H9 (cell line): ENCODE data around the gene AADACL3. TPM values are rescaled to one million over a fixed set of nuclear protein-coding genes. Genes with fewer than 3 reads are reported as not detected.

Source experiments
- DNase-seq: peaks from one replicate; pipeline ENCODE4 v3.0.0-alpha.2; 2017
- H2AFZ ChIP-seq: one replicate; pipeline ENCODE4 v1.6.1; 2013; ENCODE audit warnings: mild to moderate bottlenecking, low read length, control low read depth, moderate library complexity
- H2AK5ac ChIP-seq: 2 replicates; pipeline ENCODE4 v1.6.1; 2013; ENCODE audit warnings: low read length, control low read depth, mixed read lengths; ENCODE audit not compliant: insufficient read length
- H2BK120ac ChIP-seq: one replicate; pipeline ENCODE4 v1.6.1; 2013; ENCODE audit warnings: low read depth, mild to moderate bottlenecking, low read length, control low read depth, inconsistent platforms; ENCODE audit not compliant: poor library complexity, severe bottlenecking
- H2BK12ac ChIP-seq: 2 replicates; pipeline ENCODE4 v1.6.1; 2013; ENCODE audit warnings: low read length, control low read depth, mixed read lengths, low read depth; ENCODE audit not compliant: insufficient read length
- H2BK15ac ChIP-seq: 2 replicates; pipeline ENCODE4 v1.6.1; 2013; ENCODE audit warnings: low read depth, low read length, control low read depth
- H2BK20ac ChIP-seq: one replicate; pipeline ENCODE4 v1.6.1; 2013; ENCODE audit warnings: low read depth, mild to moderate bottlenecking, low read length, control low read depth, inconsistent platforms; ENCODE audit not compliant: poor library complexity, severe bottlenecking
- H2BK5ac ChIP-seq: 2 replicates; pipeline ENCODE4 v1.6.1; 2013; ENCODE audit warnings: low read length, control low read depth, mixed read lengths; ENCODE audit not compliant: insufficient read length
- H3K14ac ChIP-seq: 2 replicates; pipeline ENCODE4 v1.6.1; 2013; ENCODE audit warnings: low read length, control low read depth; ENCODE audit not compliant: insufficient read depth
- H3K18ac ChIP-seq: 2 replicates; pipeline ENCODE4 v1.6.1; 2013; ENCODE audit warnings: low read depth, mild to moderate bottlenecking, mixed read lengths, low read length, control low read depth; ENCODE audit not compliant: insufficient read length
- H3K23ac ChIP-seq: 2 replicates; pipeline ENCODE4 v1.6.1; 2013; ENCODE audit warnings: low read length, control low read depth, mixed read lengths, low read depth; ENCODE audit not compliant: insufficient read length
- H3K23me2 ChIP-seq: 2 replicates; pipeline ENCODE4 v1.6.1; 2013; ENCODE audit warnings: low read depth, mild to moderate bottlenecking, mixed read lengths, low read length, control low read depth; ENCODE audit not compliant: insufficient read length, poor library complexity, severe bottlenecking
- H3K27ac ChIP-seq: 2 replicates; pipeline ENCODE4 v1.5.1; 2013; ENCODE audit warnings: low read length, control low read depth, mixed read lengths, low read depth; ENCODE audit not compliant: insufficient read length
- H3K27me3 ChIP-seq: 2 replicates; pipeline ENCODE4 v1.6.1; 2013; ENCODE audit warnings: low read length, control low read depth, inconsistent platforms; ENCODE audit not compliant: insufficient read depth
- H3K4ac ChIP-seq: 2 replicates; pipeline ENCODE4 v1.6.1; 2013; ENCODE audit warnings: low read depth, mild to moderate bottlenecking, control low read depth, inconsistent platforms, low read length, moderate library complexity
- H3K4me1 ChIP-seq: 2 replicates; pipeline ENCODE4 v1.6.1; 2013; ENCODE audit warnings: low read length, control low read depth, inconsistent platforms; ENCODE audit not compliant: insufficient read depth
- H3K4me2 ChIP-seq: 2 replicates; pipeline ENCODE4 v1.6.1; 2013; ENCODE audit warnings: low read length, control low read depth, mixed read lengths; ENCODE audit not compliant: insufficient read length, insufficient read depth
- H3K56ac ChIP-seq: 2 replicates; pipeline ENCODE4 v1.6.1; 2013; ENCODE audit warnings: low read depth, mild to moderate bottlenecking, mixed read lengths, low read length, control low read depth; ENCODE audit not compliant: insufficient read length
- H3K79me1 ChIP-seq: 2 replicates; pipeline ENCODE4 v1.6.1; 2013; ENCODE audit warnings: low read depth, mild to moderate bottlenecking, moderate library complexity, low read length, control low read depth, inconsistent platforms; ENCODE audit not compliant: insufficient read depth, poor library complexity, severe bottlenecking
- H3K79me2 ChIP-seq: 2 replicates; pipeline ENCODE4 v1.6.1; 2013; ENCODE audit warnings: low read length, control low read depth, inconsistent platforms; ENCODE audit not compliant: insufficient read depth
- H3K9ac ChIP-seq: 2 replicates; pipeline ENCODE4 v1.6.1; 2013; ENCODE audit warnings: low read length, control low read depth, mixed read lengths; ENCODE audit not compliant: insufficient read length; ENCODE audit errors: extremely low read depth
- H3K9me3 ChIP-seq: one replicate; pipeline ENCODE4 v1.6.1; 2013; ENCODE audit warnings: low read depth, low read length, inconsistent platforms; ENCODE audit not compliant: control insufficient read depth
- H3T11ph ChIP-seq: one replicate; pipeline ENCODE4 v1.6.1; 2013; ENCODE audit warnings: mild to moderate bottlenecking, low read length, control low read depth, inconsistent platforms
- H4K20me1 ChIP-seq: one replicate; pipeline ENCODE4 v1.6.1; 2013; ENCODE audit not compliant: control insufficient read depth, insufficient read length, insufficient read depth
- H4K5ac ChIP-seq: 2 replicates; pipeline ENCODE4 v1.6.1; 2013; ENCODE audit warnings: low read depth, mild to moderate bottlenecking, mixed read lengths, low read length, control low read depth; ENCODE audit not compliant: insufficient read length
- H4K8ac ChIP-seq: replicated peaks from 2 replicates; pipeline ENCODE4 v1.6.1; 2013; ENCODE audit warnings: low read length, control low read depth, mixed read lengths, low read depth; ENCODE audit not compliant: insufficient read length
- H4K91ac ChIP-seq: 2 replicates; pipeline ENCODE4 v1.6.1; 2013; ENCODE audit warnings: low read depth, mild to moderate bottlenecking, moderate library complexity, mixed read lengths, low read length, control low read depth; ENCODE audit not compliant: insufficient read length
- H3K27ac Mint-ChIP-seq, 3 experiments: 2 replicates in 2 of 3; 3 replicates in 1 of 3; pipeline ENCODE4 v1.8.0; 2020 to 2021; ENCODE audit warnings: mixed read lengths in 3 of 3, mild to moderate bottlenecking in 1 of 3, moderate library complexity in 1 of 3
- H3K27me3 Mint-ChIP-seq: 2 replicates; pipeline ENCODE4 v1.8.0; 2021; ENCODE audit warnings: low read depth, mild to moderate bottlenecking, moderate library complexity, mixed read lengths
- H3K36me3 Mint-ChIP-seq, 3 experiments: 2 replicates in 2 of 3; 3 replicates in 1 of 3; pipeline ENCODE4 v1.8.0; 2020 to 2021; ENCODE audit warnings: low read depth in 3 of 3, mixed read lengths in 3 of 3; ENCODE audit not compliant: insufficient read depth in 1 of 3
- H3K4me1 Mint-ChIP-seq, 2 experiments: 2 replicates each; pipeline ENCODE4 v1.8.0; 2020; ENCODE audit warnings: mixed read lengths in 2 of 2
- H3K4me3 Mint-ChIP-seq, 2 experiments: 2 replicates in 1 of 2; 3 replicates in 1 of 2; pipeline ENCODE4 v1.8.0; 2020 to 2021; ENCODE audit warnings: mild to moderate bottlenecking in 2 of 2, mixed read lengths in 2 of 2, moderate library complexity in 1 of 2
- H3K9me3 Mint-ChIP-seq, 2 experiments: 2 replicates in 1 of 2; 3 replicates in 1 of 2; pipeline ENCODE4 v1.8.0; 2020; ENCODE audit warnings: mild to moderate bottlenecking in 2 of 2, mixed read lengths in 2 of 2, moderate library complexity in 1 of 2
- WGBS: extraction: QIAGEN DNeasy Blood & Tissue Kit; methylation state at CpG from one replicate; pipeline ENCODE4 v1.1.7; 2013; ENCODE audit warnings: missing lambda C conversion rate, low lambda C conversion rate, mixed read lengths; ENCODE audit not compliant: insufficient read length; ENCODE audit errors: extremely low coverage; 5-methylcytosine and 5-hydroxymethylcytosine counted together
- total RNA-seq: library from RNA; stranded (reverse); gene quantifications from 2 replicates; pipeline ENCODE4 v1.2.1, GENCODE V29; 2021
- TF ChIP-seq, protein P1 (sequence below): fragments of 200-600 bp; sonication (generic); conservative IDR thresholded peaks from 3 replicates; pipeline ENCODE4 v1.8.0; 2021; ENCODE audit warnings: antibody characterized with exemption, mild to moderate bottlenecking

AADACL3 gene
- total RNA-seq, 1 experiment from 2014 or later = 0.22 TPM

DNA sequence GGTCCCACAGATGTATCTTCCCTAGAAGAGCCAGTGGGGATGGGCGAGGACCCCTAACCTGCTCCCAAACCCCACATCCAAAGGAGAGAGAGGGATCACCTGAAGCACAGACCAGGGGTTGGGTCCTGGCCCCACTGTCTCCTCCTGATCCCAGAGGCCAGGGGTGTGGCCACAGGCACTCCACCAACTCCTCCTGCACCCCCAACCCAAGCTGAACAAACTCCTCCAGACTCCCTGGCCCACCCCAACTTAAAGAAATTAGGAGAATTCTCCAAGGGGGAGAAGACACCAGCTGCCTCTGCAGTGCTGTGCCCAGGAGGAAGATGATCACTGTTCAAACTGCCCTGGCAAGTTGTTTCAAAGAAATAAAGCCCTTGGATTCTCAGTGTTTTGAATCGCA is 53.1 kb downstream of the AADACL3 start:
- TF ChIP-seq, protein P1, sequence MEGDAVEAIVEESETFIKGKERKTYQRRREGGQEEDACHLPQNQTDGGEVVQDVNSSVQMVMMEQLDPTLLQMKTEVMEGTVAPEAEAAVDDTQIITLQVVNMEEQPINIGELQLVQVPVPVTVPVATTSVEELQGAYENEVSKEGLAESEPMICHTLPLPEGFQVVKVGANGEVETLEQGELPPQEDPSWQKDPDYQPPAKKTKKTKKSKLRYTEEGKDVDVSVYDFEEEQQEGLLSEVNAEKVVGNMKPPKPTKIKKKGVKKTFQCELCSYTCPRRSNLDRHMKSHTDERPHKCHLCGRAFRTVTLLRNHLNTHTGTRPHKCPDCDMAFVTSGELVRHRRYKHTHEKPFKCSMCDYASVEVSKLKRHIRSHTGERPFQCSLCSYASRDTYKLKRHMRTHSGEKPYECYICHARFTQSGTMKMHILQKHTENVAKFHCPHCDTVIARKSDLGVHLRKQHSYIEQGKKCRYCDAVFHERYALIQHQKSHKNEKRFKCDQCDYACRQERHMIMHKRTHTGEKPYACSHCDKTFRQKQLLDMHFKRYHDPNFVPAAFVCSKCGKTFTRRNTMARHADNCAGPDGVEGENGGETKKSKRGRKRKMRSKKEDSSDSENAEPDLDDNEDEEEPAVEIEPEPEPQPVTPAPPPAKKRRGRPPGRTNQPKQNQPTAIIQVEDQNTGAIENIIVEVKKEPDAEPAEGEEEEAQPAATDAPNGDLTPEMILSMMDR = no peak
- Mint-ChIP-seq H3K27ac (no peak overlapping the region), H3K9me3 (peaks cover 0 to 4% of the 10 kb centered on the region in 2 experiments; a peak in 3 of 5 replicates), H3K36me3 (no peaks in the 10 kb centered on the region), H3K27me3 (peaks cover 8% of the 10 kb centered on the region), H3K4me1 (no peaks in the 10 kb centered on the region), H3K4me3 (no peak overlapping the region)
- H2AFZ ChIP-seq = no peak overlapping the region
- H4K5ac ChIP-seq = no peak overlapping the region
- H2BK20ac ChIP-seq = no peak overlapping the region
- no peaks in the 10 kb centered on the region for H3K4me1 ChIP-seq
- no peak overlapping the region for H3K4me2 ChIP-seq
- H4K8ac ChIP-seq = no peak overlapping the region
- H2BK120ac ChIP-seq = no peak overlapping the region
- no peak overlapping the region for H2BK15ac ChIP-seq
- no peak overlapping the region for H2AK5ac ChIP-seq
- WGBS = no CpG with 5 or more reads among the region's 2 CpGs
- no peaks in the 10 kb centered on the region for H3K79me2 ChIP-seq
- H3K4ac ChIP-seq = no peak overlapping the region
- H3K27me3 ChIP-seq = no peaks in the 10 kb centered on the region
- no peaks in the 10 kb centered on the region for H3K79me1 ChIP-seq
- no peak overlapping the region for H4K91ac ChIP-seq
- H2BK5ac ChIP-seq = no peak overlapping the region
- no peak overlapping the region for H3T11ph ChIP-seq
- no peak overlapping the region for H3K9ac ChIP-seq
- H3K23ac ChIP-seq = no peak overlapping the region
- no peak for DNase-seq
- no peaks in the 10 kb centered on the region for H3K9me3 ChIP-seq
- no peak overlapping the region for H3K56ac ChIP-seq
- no peak overlapping the region for H2BK12ac ChIP-seq
- H4K20me1 ChIP-seq = no peaks in the 10 kb centered on the region
- no peak overlapping the region for H3K18ac ChIP-seq
- no peak overlapping the region for H3K27ac ChIP-seq
- no peaks in the 10 kb centered on the region for H3K23me2 ChIP-seq
- no peak overlapping the region for H3K14ac ChIP-seq
